ENCODE measurements around the gene RAB6B. TPM values are rescaled to one million over a fixed set of nuclear protein-coding genes. Genes with fewer than 3 reads are reported as not detected.

Gene RAB6B
- total and polyA plus RNA-seq, 2 of the 8 experiments (the other 6 are each of a cell fraction or from before 2014, with no cell fraction given), result 7.9 to 15.6 TPM

GRCh38 chr3:133935843-133936769 lies 40.4 kb upstream of the RAB6B start:
- no peak overlapping the region for H3K23ac ChIP-seq (ENCODE audit: insufficient read length)
- H3K4me1 ChIP-seq (replicated peaks in 1 of 4; ENCODE audit: control insufficient read depth in 3 of 4, insufficient read depth in 4 of 4, low read length in 3 of 4), result no peaks in the 10 kb centered on the region
- no peak overlapping the region for H3K18ac ChIP-seq (ENCODE audit: extremely low read depth, low read length)
- no peak overlapping the region for H3K4ac ChIP-seq (replicated peaks; ENCODE audit: insufficient read length, low read depth, low read length)
- H4K20me1 ChIP-seq (replicated peaks in 1 of 2; ENCODE audit: control insufficient read depth in 1 of 2, insufficient read depth in 2 of 2, low read length in 2 of 2), result no peaks in the 10 kb centered on the region
- no peak overlapping the region for H2BK5ac ChIP-seq (ENCODE audit: low read depth, low read length)
- no peak overlapping the region for H2AK5ac ChIP-seq (ENCODE audit: low read depth, low read length)
- H4K5ac ChIP-seq (ENCODE audit: insufficient read length, low read depth, low read length), result no peak overlapping the region
- H3K9me3 ChIP-seq (ENCODE audit: insufficient read depth in 2 of 2, low read depth in 1 of 2, low read length in 1 of 2), result no peaks in the 10 kb centered on the region
- no peak overlapping the region for H3K4me3 ChIP-seq (ENCODE audit: extremely low read depth in 1 of 4, insufficient read depth in 2 of 4, low read depth in 3 of 4, low read length in 4 of 4)
- no peak overlapping the region for H3K56ac ChIP-seq (replicated peaks; ENCODE audit: insufficient read length, low read depth, low read length)
- 83% methylated on average over 13 of the region's 13 CpGs; no CpG with 5 or more reads in 1 of the 2 experiments for WGBS, 2 experiments (ENCODE audit: extremely low coverage in 1 of 2, insufficient coverage in 1 of 2, insufficient read length in 1 of 2, insufficient replicate concordance in 2 of 2, low coverage in 1 of 2, low lambda C conversion rate in 2 of 2, missing lambda C conversion rate in 1 of 2)
- H2AFZ ChIP-seq (ENCODE audit: low read length), result no peak overlapping the region
- no peak overlapping the region for H3K4me2 ChIP-seq (ENCODE audit: insufficient read depth in 1 of 2, low read depth in 2 of 2, low read length in 2 of 2)
- no peaks in the 10 kb centered on the region for H3K36me3 ChIP-seq (ENCODE audit: control insufficient read depth in 2 of 4, insufficient read depth in 4 of 4, low read length in 3 of 4)
- DNase-seq (ENCODE audit: low read depth in 1 of 2, low spot score in 2 of 2), result peak in 1 of 2 experiments; percentile 26
- no peaks in the 10 kb centered on the region for H3K79me2 ChIP-seq (ENCODE audit: control insufficient read depth in 1 of 2, insufficient read depth in 2 of 2, low read length in 2 of 2)
- no peak overlapping the region for H3K9ac ChIP-seq (replicated peaks in 1 of 4; ENCODE audit: extremely low read depth in 1 of 4, low read depth in 3 of 4, low read length in 3 of 4)
- no peak overlapping the region for H2BK120ac ChIP-seq (replicated peaks; ENCODE audit: low read depth, low read length)
- H2BK12ac ChIP-seq (ENCODE audit: low read depth, low read length), result no peak overlapping the region
- H4K91ac ChIP-seq (replicated peaks; ENCODE audit: insufficient read length, low read length), result no peak overlapping the region
- H3K23me2 ChIP-seq (ENCODE audit: low read depth, low read length), result no peaks in the 10 kb centered on the region
- no peak overlapping the region for H2BK15ac ChIP-seq (ENCODE audit: low read length)
- no peaks in the 10 kb centered on the region for H3K79me1 ChIP-seq (ENCODE audit: low read depth, low read length)
- no peaks in the 10 kb centered on the region for H3K27me3 ChIP-seq (replicated peaks in 1 of 4; ENCODE audit: control insufficient read depth in 3 of 4, extremely low read depth in 1 of 4, insufficient read depth in 3 of 4, low read length in 3 of 4)
- no peak for FAIRE-seq
- no peak overlapping the region for H2BK20ac ChIP-seq (ENCODE audit: low read length)
- no peak overlapping the region; the same call in 1 of the 2 replicates for H4K8ac ChIP-seq (ENCODE audit: extremely low read depth, insufficient read depth, low read length)
- H3K14ac ChIP-seq (ENCODE audit: insufficient read length), result no peak overlapping the region
- ChIA-PET POLR2A (ENCODE audit: partially characterized antibody) (no interaction called here), CTCF (ENCODE audit: partially characterized antibody) (interaction anchor here (0.6 to 2.9 kb wide), 9 partner anchors 19 to 819 kb away, joined by 3 to 13 read pairs (median 3); no protein-coding TSS in a partner anchor)
- H3K27ac ChIP-seq (ENCODE audit: low read depth, low read length), result no peak overlapping the region
- no peak for TF ChIP-seq CBX8 (IDR thresholded peaks at IDR 0.05; ENCODE audit: borderline replicate concordance, low read depth, low read length)
- no peak for TF ChIP-seq JUN (IDR thresholded peaks at IDR 0.05; ENCODE audit: low read depth, low read length)
- no peak for TF ChIP-seq SP4 (IDR thresholded peaks at IDR 0.05; ENCODE audit: low read length)

All from H1 (cell line).